ENCODE data around the gene PIGP.

The PIGP gene

DNA sequence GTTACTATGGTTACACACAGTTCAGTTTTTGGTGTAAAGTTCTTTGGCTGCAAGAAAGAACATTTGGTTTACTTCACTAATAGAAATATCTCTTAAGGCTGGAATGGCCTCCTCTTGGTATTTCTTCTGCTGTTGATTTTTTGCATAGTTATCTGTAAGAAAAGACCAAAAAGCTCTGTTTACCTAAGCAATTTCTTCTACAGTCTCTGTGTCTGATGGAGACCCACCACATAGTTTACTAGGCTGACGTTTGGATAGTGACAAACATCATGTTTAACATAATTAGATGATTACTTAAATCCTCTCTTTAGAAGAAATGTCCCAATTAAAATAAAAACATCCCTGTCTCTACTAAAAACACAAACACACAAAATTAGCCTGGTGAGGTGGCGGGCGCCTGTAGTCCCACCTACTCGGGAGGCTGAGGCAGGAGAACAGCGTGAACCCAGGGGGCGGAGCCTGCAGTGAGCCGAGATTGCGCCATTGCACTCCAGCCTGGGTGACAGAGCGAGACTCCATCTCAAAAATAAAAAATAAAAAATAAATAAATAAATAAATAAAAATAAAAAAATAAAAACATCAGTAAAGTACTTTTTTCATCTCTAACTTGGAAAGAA, 7.2 kb downstream of the PIGP start:
- no peak for DNase-seq (ENCODE audit: extremely low read depth, low read depth)
- no peak overlapping the region for H3K4me3 ChIP-seq (replicated peaks; ENCODE audit: low read depth, low read length)
- TF ChIP-seq, protein P1, sequence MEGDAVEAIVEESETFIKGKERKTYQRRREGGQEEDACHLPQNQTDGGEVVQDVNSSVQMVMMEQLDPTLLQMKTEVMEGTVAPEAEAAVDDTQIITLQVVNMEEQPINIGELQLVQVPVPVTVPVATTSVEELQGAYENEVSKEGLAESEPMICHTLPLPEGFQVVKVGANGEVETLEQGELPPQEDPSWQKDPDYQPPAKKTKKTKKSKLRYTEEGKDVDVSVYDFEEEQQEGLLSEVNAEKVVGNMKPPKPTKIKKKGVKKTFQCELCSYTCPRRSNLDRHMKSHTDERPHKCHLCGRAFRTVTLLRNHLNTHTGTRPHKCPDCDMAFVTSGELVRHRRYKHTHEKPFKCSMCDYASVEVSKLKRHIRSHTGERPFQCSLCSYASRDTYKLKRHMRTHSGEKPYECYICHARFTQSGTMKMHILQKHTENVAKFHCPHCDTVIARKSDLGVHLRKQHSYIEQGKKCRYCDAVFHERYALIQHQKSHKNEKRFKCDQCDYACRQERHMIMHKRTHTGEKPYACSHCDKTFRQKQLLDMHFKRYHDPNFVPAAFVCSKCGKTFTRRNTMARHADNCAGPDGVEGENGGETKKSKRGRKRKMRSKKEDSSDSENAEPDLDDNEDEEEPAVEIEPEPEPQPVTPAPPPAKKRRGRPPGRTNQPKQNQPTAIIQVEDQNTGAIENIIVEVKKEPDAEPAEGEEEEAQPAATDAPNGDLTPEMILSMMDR (IDR thresholded peaks at IDR 0.05; ENCODE audit: low read depth, low read length, missing control alignments) = no peak

DNA sequence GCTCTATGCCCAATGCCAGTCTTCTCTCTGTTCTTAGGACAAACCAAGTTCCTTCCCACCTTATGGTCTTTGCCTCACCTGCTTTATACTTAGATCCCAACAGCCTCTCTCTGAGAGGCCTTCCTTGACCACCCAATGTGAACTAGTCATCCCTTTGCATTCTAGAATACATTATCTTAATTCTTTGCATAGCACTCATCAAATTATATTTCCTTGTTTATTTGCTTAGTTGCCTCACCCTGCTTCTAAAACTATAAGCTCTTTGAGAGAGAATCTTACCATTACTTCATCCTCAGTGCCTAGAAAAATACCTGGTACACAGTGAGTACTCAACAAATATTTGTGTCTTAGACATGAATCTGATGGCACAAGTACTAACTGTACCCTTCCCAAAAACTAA, 8.0 kb downstream of the PIGP start:
- H3K4me3 ChIP-seq (replicated peaks; ENCODE audit: low read depth, low read length) = no peak overlapping the region
- TF ChIP-seq, protein P1 (IDR thresholded peaks at IDR 0.05; ENCODE audit: low read depth, low read length, missing control alignments) = no peak

DNA sequence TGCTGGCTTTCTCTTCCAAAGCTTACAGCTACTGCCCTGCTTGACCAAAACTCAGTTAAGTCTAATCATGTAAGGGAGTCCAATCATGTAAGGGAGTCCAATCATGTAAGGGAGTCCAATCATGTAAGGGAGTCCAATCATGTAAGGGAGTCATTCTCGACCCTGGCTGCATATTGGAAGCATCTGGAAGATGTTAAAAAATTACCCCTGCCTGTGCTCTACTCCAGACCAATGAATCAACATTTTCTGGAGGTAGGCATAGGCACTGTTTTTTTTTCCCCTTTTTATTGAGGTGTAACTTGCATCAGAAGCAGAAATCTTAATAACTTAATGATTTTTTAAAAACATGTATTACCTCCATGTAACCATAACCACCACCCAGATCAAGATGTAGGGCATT, 9.4 kb downstream of the PIGP start:
- DNase-seq (ENCODE audit: extremely low read depth, low read depth) = no peak
- TF ChIP-seq, protein P1 (IDR thresholded peaks at IDR 0.05; ENCODE audit: low read depth, low read length, missing control alignments) = no peak
- H3K4me3 ChIP-seq (replicated peaks; ENCODE audit: low read depth, low read length) = no peak overlapping the region

More for the DNA sequence above, 8.0 kb downstream of the PIGP start:
- no peak for DNase-seq (ENCODE audit: extremely low read depth, low read depth)

DNA sequence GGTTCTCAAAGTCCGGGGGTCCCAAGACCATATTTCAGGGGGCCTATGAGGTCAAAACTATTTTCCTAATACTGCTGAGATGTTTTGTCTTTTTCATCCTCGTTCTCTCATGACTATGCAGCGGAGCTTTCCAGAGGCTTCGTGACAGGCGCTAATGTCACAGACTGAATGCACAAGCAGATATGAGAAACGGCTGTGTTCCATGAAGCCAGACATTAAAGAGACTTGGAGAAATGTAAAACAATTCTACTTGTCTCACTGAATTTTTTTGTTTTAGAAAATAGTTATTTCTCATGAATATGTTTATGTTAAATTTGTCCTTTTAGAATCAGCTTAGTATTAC, 10.3 kb downstream of the PIGP start:
- DNase-seq (ENCODE audit: extremely low read depth, low read depth) = no peak
- H3K4me3 ChIP-seq (replicated peaks; ENCODE audit: low read depth, low read length) = no peak overlapping the region

DNA sequence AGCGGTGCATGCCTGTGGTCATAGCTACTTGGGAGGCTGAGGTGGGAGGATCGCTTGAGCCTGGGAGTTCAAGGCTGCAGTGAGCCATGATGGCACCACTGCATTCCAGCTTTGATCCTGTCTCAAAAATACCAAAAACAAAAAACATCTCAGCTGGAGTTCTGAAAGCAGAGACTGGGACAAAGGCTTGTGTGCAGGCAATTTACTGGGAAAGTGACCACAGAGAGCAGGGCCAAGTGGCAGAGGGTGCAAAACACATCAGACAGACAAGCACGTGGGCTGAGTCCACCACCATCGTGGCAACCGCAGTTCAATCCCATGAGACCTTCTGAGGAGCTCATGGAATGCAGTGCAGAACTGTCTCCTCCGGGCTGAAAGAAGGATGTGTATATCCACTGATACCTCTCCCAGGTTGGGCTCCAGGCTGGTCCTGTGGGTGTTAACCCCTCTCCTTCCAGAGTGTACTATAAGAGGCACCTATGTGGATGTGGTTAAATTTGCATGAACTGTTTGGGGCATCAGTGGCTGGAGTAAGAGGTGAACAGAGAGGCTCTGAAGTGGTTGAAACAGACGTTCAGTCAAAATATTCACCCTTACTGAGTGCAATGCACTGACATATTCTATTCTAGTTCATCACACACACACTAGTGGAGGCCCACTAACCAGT, 10.8 kb downstream of the PIGP start:
- H3K4me3 ChIP-seq (replicated peaks; ENCODE audit: low read depth, low read length) = no peak overlapping the region
- TF ChIP-seq, protein P1 (IDR thresholded peaks at IDR 0.05; ENCODE audit: low read depth, low read length, missing control alignments) = no peak
- no peak for DNase-seq (ENCODE audit: extremely low read depth, low read depth)

More for the DNA sequence above, 10.3 kb downstream of the PIGP start:
- TF ChIP-seq, protein P1 (IDR thresholded peaks at IDR 0.05; ENCODE audit: low read depth, low read length, missing control alignments) = no peak

DNA sequence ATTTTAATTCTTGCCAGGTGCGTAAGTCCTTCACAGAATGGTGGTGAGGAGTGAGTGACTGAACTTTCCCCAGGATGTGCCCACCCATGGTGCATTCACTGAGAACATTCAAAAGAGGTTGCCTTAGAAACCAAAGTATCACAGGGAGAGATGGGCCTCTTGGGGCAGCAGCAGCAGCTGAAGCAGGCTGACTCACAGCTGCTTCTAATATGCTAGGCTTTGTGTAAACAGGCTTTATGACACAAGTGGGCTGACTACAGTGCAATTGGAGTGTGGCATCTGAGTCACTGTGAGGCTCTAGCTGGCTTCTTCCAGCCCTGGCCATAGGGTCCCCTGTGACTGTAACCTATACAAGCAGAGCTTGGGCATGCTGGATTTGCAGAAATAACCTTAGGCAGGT, 12.6 kb downstream of the PIGP start:
- H3K4me3 ChIP-seq (replicated peaks; ENCODE audit: low read depth, low read length) = no peak overlapping the region
- DNase-seq (ENCODE audit: extremely low read depth, low read depth) = peak; percentile 95
- TF ChIP-seq, protein P1 (IDR thresholded peaks at IDR 0.05; ENCODE audit: low read depth, low read length, missing control alignments) = no peak
